OCI-LY3 (cell line): ENCODE measurements around the gene BAG3.

ENCODE experiments used
- CTCF ChIP-seq: fragments of 200-600, 300-600 bp; sonication (generic); IDR thresholded peaks from 2 replicates; pipeline ENCODE4 v1.5.1; 2014; ENCODE audit warnings: antibody characterized with exemption, low read length, low read depth
- EZH2phosphoT487 ChIP-seq: fragments of 200-600 bp; shearing (Covaris generic); IDR thresholded peaks from 2 replicates; pipeline ENCODE4 v1.6.1; 2018; ENCODE audit warnings: antibody characterized with exemption, mixed run types, low read depth

GRCh38 chr10:119670717-119671116 is 19.5 kb downstream of the BAG3 start:
- TF ChIP-seq CTCF, result no peak
- no peak for TF ChIP-seq EZH2phosphoT487
